Panc1 (cell line): Measurements from ENCODE around the gene ORC5. TPM values are rescaled to one million over a fixed set of nuclear protein-coding genes. Genes with fewer than 3 reads are reported as not detected.

Source experiments
- ATAC-seq: fragments of 200-7000 bp; cut with Tn5 transposase; 2 replicates; pipeline ENCODE4 v1.9.1; 2020; ENCODE audit warnings: mild to moderate bottlenecking, moderate library complexity
- BruUV-seq: library from RNA; stranded (reverse); fragments of 400-500 nt; replicated peaks from 2 replicates; lab custom pipeline; 2021; lab: Mats Ljungman, UMichigan
- CTCF ChIA-PET: fragments of 300-600 bp; sonication (Branson Sonifier 250); formaldehyde crosslinking; loops from one replicate; lab custom pipeline; 2022; ENCODE audit warnings: antibody characterized with exemption; lab: Charles Lee
- POLR2A ChIA-PET: fragments of 300-600 bp; sonication (Branson Sonifier 250); formaldehyde crosslinking; loops from one replicate; lab custom pipeline; 2022; ENCODE audit warnings: antibody characterized with exemption; lab: Charles Lee
- DNase-seq: peaks from one replicate; pipeline ENCODE4 v3.0.0-alpha.2; 2010; ENCODE audit warnings: low read depth, low spot score
- H3K27ac ChIP-seq: 2 replicates; pipeline ENCODE4 v1.5.1; 2011; ENCODE audit warnings: mild to moderate bottlenecking, low read length, inconsistent platforms
- H3K27me3 ChIP-seq: fragments of 200-500 bp; sonication (Bioruptor generic); 2 replicates; pipeline ENCODE4 v1.6.0; 2014; ENCODE audit warnings: low read length, inconsistent platforms; ENCODE audit not compliant: control insufficient read depth, insufficient read depth
- H3K36me3 ChIP-seq: fragments of 200-500 bp; sonication (Bioruptor generic); 2 replicates; pipeline ENCODE4 v1.5.1; 2014; ENCODE audit warnings: inconsistent platforms, mild to moderate bottlenecking, low read length, moderate library complexity; ENCODE audit not compliant: control insufficient read depth, insufficient read depth
- H3K4me1 ChIP-seq: 2 replicates; pipeline ENCODE4 v1.5.1; 2011; ENCODE audit warnings: inconsistent platforms, mild to moderate bottlenecking, low read length, moderate library complexity; ENCODE audit not compliant: control insufficient read depth, insufficient read depth
- H3K4me3 ChIP-seq, 2 experiments: 2 replicates each; pipeline ENCODE4 v1.5.1; 2011 to 2012; ENCODE audit warnings: low read depth in 2 of 2, low read length in 2 of 2, mild to moderate bottlenecking in 2 of 2, inconsistent platforms in 1 of 2, moderate library complexity in 1 of 2
- H3K9me3 ChIP-seq: fragments of 200-500 bp; sonication (Bioruptor generic); 2 replicates; pipeline ENCODE4 v1.5.1; 2014; ENCODE audit warnings: low read depth, mild to moderate bottlenecking, inconsistent platforms, low read length, moderate library complexity; ENCODE audit not compliant: control insufficient read depth, insufficient read depth
- POLR2AphosphoS5 ChIP-seq: IDR thresholded peaks from 2 replicates; pipeline ENCODE4 v1.6.1; 2012; ENCODE audit warnings: mild to moderate bottlenecking, low read depth, low read length, moderate library complexity
- SIN3A ChIP-seq: IDR thresholded peaks from 2 replicates; pipeline ENCODE4 v1.6.1; 2012; ENCODE audit warnings: low read depth, mild to moderate bottlenecking, low read length, moderate library complexity, borderline replicate concordance; ENCODE audit not compliant: insufficient read depth
- TCF7L2 ChIP-seq: IDR thresholded peaks from 2 replicates; pipeline ENCODE4 v1.6.1; 2011; ENCODE audit warnings: mild to moderate bottlenecking, low read depth, low read length, inconsistent platforms
- in situ Hi-C: cut with HindIII; loops from 2 replicates; pipeline ENCODE4 v1.10.0; 2016; ENCODE audit warnings: low sequenced_read_pairs, low pct_unique_long_range_greater_than_20kb
- intact Hi-C: fragments of 100-400 bp; cut with micrococcal nuclease; formaldehyde crosslinking; loops from one replicate; pipeline ENCODE4 v1.10.0; 2022; ENCODE audit not compliant: unreplicated experiment
- total RNA-seq: library from RNA; stranded (reverse); gene quantifications from one replicate; pipeline ENCODE4 v1.2.1, GENCODE V29; 2021; ENCODE audit not compliant: unreplicated experiment
- TF ChIP-seq, protein P1 (sequence below): fragments of 450-650 bp; IDR thresholded peaks from 2 replicates; pipeline ENCODE4 v1.5.1; 2017; ENCODE audit warnings: mild to moderate bottlenecking
- TF ChIP-seq, protein P2 (sequence below), 2 experiments: IDR thresholded peaks; 2 replicates each; pipeline ENCODE4 v1.6.1; 2011 to 2012; ENCODE audit warnings: low read depth in 2 of 2, control low read depth in 1 of 2, low read length in 1 of 2, mild to moderate bottlenecking in 1 of 2, moderate library complexity in 1 of 2; ENCODE audit not compliant: insufficient read depth in 1 of 2

Gene ORC5
- total RNA-seq, 1 experiment from 2014 or later: 24.6 TPM

GRCh38 chr7:104242638-104243037 lies 34.8 kb upstream of the ORC5 start:
- in situ Hi-C loops (no loop called here), intact Hi-C loops (no loop called here)
- no peak overlapping the region for H3K4me3 ChIP-seq
- no TSS peak for BruUV-seq
- ChIA-PET CTCF (no interaction called here), POLR2A (no interaction called here)
- H3K27me3 ChIP-seq: peaks cover 10% of the 10 kb centered on the region; the same call in 1 of the 2 replicates
- no peaks in the 10 kb centered on the region for H3K4me1 ChIP-seq
- TF ChIP-seq, protein P1, sequence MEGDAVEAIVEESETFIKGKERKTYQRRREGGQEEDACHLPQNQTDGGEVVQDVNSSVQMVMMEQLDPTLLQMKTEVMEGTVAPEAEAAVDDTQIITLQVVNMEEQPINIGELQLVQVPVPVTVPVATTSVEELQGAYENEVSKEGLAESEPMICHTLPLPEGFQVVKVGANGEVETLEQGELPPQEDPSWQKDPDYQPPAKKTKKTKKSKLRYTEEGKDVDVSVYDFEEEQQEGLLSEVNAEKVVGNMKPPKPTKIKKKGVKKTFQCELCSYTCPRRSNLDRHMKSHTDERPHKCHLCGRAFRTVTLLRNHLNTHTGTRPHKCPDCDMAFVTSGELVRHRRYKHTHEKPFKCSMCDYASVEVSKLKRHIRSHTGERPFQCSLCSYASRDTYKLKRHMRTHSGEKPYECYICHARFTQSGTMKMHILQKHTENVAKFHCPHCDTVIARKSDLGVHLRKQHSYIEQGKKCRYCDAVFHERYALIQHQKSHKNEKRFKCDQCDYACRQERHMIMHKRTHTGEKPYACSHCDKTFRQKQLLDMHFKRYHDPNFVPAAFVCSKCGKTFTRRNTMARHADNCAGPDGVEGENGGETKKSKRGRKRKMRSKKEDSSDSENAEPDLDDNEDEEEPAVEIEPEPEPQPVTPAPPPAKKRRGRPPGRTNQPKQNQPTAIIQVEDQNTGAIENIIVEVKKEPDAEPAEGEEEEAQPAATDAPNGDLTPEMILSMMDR: no peak
- no peak for TF ChIP-seq SIN3A
- no peak for TF ChIP-seq TCF7L2
- TF ChIP-seq POLR2AphosphoS5: no peak
- TF ChIP-seq, protein P2, sequence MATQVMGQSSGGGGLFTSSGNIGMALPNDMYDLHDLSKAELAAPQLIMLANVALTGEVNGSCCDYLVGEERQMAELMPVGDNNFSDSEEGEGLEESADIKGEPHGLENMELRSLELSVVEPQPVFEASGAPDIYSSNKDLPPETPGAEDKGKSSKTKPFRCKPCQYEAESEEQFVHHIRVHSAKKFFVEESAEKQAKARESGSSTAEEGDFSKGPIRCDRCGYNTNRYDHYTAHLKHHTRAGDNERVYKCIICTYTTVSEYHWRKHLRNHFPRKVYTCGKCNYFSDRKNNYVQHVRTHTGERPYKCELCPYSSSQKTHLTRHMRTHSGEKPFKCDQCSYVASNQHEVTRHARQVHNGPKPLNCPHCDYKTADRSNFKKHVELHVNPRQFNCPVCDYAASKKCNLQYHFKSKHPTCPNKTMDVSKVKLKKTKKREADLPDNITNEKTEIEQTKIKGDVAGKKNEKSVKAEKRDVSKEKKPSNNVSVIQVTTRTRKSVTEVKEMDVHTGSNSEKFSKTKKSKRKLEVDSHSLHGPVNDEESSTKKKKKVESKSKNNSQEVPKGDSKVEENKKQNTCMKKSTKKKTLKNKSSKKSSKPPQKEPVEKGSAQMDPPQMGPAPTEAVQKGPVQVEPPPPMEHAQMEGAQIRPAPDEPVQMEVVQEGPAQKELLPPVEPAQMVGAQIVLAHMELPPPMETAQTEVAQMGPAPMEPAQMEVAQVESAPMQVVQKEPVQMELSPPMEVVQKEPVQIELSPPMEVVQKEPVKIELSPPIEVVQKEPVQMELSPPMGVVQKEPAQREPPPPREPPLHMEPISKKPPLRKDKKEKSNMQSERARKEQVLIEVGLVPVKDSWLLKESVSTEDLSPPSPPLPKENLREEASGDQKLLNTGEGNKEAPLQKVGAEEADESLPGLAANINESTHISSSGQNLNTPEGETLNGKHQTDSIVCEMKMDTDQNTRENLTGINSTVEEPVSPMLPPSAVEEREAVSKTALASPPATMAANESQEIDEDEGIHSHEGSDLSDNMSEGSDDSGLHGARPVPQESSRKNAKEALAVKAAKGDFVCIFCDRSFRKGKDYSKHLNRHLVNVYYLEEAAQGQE (IDR thresholded peaks at IDR 0.05; ENCODE audit: insufficient read depth in 1 of 2, low read depth in 2 of 2, low read length in 1 of 2): no peak
- H3K36me3 ChIP-seq: no peaks in the 10 kb centered on the region
- DNase-seq: no peak
- ATAC-seq: no peak
- H3K9me3 ChIP-seq: no peaks in the 10 kb centered on the region
- no peak overlapping the region for H3K27ac ChIP-seq

GRCh38 chr7:104241538-104242209 lies 33.9 kb upstream of the ORC5 start:
- ChIA-PET POLR2A (no interaction called here), CTCF (interaction anchor here (0.7 kb wide), 1 partner anchor 304 kb away, joined by 3 read pairs; no protein-coding TSS in a partner anchor)
- in situ Hi-C loops (no loop called here), intact Hi-C loops (no loop called here)
- Histone ChIP-seq H3K4me1 (no peaks in the 10 kb centered on the region), H3K4me3 (no peak overlapping the region), H3K9me3 (no peaks in the 10 kb centered on the region), H3K27me3 (peaks cover 10% of the 10 kb centered on the region; the same call in 1 of the 2 replicates), H3K27ac (no peak overlapping the region), H3K36me3 (no peaks in the 10 kb centered on the region)
- no peak for ATAC-seq
- no TSS peak for BruUV-seq
- DNase-seq: no peak
- no peak for TF ChIP-seq SIN3A
- TF ChIP-seq TCF7L2: no peak
- TF ChIP-seq POLR2AphosphoS5: no peak

DNA sequence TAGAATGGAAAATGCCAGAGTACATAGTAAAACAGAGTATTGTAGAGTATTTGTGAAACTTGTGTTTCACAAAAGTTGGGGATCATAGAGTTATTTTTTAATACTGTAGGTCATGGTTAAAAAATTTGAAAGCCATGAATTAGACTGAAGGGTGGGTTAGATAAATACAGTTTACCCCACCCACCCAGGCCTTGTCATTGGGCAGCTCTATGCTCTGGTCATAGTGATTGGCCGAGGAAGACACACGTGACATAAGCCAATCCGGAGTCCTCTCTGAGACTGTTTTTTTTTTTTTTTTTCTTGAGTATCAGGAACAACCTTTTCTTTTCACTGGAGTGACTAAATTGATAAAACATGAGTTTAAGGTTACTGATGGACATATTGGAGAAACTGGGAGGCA lies 33.3 kb upstream of the ORC5 start:
- no peak overlapping the region for H3K4me3 ChIP-seq
- no peak for TF ChIP-seq TCF7L2
- no peak for TF ChIP-seq POLR2AphosphoS5
- TF ChIP-seq, protein P1: no peak
- TF ChIP-seq, protein P2 (IDR thresholded peaks at IDR 0.05; ENCODE audit: insufficient read depth in 1 of 2, low read depth in 2 of 2, low read length in 1 of 2): no peak
- no peak for TF ChIP-seq SIN3A
- ATAC-seq (no peak), DNase-seq (no peak)
- peaks cover 10% of the 10 kb centered on the region; the same call in 1 of the 2 replicates for H3K27me3 ChIP-seq
- intact Hi-C loops (no loop called here), in situ Hi-C loops (no loop called here)
- H3K27ac ChIP-seq: no peak overlapping the region
- POLR2A ChIA-PET: no interaction called here
- BruUV-seq: no TSS peak
- CTCF ChIA-PET: interaction anchor here (0.7 kb wide), 1 partner anchor 303 kb away, joined by 3 read pairs; no protein-coding TSS in a partner anchor
- no peaks in the 10 kb centered on the region for H3K9me3 ChIP-seq
- no peaks in the 10 kb centered on the region for H3K36me3 ChIP-seq
- no peaks in the 10 kb centered on the region for H3K4me1 ChIP-seq
